Stimulated activated naive CD4-positive, alpha-beta T cell treated with Interleukin-2 at 50 U/mL for 16 hours (primary cell): ENCODE data around the gene TRABD2B.

ENCODE experiments used
- DNase-seq: peaks from one replicate; lab custom pipeline; 2025; lab: John Stamatoyannopoulos, UW

The TRABD2B gene

DNA sequence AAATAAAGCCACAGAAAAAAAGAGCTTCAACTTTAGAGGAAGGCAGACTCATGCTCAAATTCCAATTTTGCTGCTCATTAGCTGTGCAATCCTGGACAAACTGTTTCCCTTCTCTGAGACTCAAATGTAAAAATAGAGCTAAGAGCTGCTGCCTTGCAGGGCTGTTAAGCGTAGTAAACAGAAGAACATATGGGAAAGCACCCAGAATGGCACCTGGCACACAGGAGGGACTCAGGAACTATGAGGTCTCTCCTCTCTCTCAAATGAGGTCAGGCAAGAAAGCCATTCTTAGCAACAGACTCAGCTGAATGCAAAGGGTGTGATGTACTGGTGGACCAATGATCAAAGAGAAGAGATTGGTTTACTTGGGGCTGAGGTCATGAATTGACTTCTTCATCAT is 61.3 kb downstream of the TRABD2B start:
- DNase-seq = no peak

DNA sequence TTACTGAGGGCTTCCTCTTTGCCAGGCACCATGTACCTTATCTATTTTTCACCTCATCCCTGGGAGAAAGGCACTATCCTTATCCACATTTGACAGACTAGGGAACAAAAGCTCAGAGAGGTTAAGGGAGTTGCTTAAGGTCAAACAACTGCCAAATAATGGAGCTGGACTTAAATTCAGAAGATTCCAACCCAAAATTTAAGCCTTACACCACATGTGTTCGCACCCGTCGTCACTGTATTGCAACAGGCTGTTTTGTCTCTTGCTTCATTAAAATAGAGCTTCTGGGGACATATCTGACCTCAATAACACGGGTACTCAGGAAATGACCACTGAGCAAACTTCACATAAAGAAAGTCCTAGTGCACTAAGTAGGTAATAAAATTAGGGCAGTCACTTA is 62.0 kb downstream of the TRABD2B start:
- DNase-seq = no peak

DNA sequence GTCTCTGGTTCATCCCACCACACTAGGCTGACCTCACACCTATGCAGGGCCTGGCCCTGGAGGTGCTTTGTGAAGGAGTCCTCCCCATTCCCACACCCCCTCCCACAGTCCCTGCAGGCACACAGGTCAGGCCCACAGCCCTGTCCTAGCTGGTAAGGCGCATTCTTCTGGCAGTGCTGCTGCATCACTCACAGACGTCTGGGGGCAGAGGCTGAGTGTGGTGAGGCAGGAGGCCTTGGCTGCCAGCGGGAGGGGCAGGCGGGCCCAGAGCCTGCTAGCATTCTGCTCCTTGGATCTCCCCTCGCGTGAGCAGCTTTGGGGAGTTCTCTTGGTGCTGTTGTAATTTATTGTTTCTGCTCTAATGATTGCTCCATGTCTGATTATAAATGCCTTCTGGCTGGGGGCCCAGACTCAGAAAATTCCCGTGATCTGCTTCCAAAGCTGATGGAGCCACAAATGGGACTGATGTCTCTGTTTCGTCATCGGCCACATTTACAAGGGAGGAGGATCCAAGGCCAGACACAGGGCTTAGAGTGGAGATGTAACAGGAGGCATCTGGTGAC is 62.9 kb downstream of the TRABD2B start:
- DNase-seq = no peak

DNA sequence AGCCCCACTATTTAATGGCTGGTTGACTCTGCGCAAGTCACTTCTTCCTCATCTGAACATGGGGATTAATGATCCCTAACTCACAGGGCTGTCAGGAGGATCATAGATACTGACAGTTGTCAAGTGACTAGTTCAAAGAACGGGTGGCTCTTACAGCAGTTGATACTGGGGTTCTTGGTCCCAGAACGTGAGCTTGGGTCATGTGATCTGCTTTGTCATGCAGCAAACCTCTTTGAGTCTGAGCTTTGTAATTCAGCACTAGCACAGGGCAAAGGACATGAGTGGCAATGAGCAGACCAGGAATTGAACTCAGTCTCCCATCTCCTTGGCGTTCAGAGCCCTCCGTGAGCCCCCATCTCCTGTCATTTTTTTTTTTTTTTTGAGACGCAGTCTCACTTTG is 64.4 kb downstream of the TRABD2B start:
- DNase-seq = no peak

DNA sequence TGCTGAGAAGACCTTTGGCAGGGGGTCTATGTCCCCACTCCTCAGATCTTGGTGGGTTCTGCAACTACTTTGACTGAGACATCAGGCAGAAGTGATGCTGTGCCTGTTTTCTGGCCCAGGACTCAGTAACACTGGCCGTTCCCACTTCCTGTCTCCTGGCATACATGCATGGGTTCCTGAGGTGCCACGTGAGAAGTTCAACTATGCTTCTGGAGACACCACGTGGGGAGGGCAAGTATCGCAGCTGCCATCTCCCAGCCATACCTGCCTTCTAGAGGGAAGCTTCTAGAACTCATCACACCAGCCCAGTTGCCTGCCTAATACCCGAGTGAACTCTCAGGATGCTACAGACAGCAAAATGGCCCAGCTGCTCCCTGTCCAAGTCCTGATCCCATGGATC is 65.8 kb downstream of the TRABD2B start:
- DNase-seq = no peak

DNA sequence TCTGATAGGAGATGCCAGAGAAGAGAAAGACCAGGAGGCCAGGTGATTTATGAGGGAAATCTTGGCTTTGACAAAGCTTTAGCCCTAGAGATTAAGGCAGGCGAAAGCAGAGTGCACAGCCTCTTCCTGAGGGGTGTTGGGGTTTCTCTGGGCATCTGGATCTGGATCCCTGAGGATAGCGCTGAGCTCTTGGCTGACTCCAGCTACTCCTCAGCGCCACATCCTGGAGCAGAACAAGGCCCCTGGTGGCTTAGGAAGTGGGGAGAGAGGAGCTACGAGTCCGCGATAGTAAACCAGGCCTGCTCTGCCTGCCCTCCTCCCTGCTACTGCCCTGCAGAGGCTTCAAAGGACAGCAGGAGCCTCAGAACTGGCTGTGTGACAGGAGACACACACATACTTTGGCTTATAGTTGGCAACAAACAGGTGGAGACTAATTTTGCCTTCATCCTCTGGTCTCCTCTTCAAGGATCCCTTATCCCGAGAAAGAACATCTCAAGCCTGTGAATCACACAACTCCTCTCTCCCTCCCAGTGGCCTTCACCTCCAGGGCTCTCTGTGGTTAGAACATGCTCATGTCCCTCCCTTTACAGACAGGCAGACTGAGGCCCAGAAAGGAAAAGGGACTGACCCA is 66.9 kb downstream of the TRABD2B start:
- no peak for DNase-seq

DNA sequence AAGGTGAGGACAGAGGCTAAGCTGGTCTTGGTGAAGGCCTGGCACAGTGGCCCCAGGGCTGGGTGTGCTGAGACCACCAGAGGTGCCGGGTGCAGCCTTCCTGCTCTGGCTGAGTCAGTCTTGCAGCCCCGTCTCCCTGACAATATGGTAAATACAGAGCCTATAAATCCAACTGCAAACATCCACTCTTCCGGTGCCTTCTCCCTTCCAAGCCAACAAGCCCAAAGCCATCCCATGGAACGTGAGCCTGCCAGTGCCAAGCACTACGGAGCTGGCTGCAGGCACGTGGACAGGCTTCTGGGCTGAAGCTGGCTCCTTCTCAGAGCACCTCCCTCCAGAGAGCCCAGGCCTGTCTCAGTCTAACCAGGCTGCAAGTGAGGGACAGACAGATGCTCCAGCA is 70.0 kb downstream of the TRABD2B start:
- no peak for DNase-seq

DNA sequence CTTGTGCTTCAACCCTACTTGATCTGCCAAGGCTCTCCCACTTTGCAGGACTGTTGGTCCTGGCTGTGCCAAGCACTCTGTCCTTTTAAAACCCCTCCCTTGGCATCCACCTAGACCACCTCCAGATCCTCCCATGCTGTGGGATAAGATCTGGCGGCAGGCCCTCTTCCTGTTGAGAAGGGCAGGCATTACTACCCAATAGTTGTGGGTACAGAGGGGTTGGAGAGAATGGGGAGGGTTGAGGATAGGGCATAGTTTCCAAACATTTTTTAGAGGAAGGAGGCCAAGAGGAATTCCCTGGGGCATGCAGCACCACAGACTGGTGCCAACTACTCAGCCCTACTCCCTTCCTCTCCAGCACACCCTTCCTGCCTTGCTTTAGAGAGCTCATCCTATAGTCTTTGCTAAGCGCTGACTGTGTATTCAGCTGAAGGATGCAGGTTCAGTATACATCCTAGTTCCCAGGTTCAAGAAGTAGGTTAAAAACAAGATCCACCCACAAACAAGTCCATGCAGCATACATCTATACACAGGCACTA is 70.7 kb downstream of the TRABD2B start:
- DNase-seq = no peak

DNA sequence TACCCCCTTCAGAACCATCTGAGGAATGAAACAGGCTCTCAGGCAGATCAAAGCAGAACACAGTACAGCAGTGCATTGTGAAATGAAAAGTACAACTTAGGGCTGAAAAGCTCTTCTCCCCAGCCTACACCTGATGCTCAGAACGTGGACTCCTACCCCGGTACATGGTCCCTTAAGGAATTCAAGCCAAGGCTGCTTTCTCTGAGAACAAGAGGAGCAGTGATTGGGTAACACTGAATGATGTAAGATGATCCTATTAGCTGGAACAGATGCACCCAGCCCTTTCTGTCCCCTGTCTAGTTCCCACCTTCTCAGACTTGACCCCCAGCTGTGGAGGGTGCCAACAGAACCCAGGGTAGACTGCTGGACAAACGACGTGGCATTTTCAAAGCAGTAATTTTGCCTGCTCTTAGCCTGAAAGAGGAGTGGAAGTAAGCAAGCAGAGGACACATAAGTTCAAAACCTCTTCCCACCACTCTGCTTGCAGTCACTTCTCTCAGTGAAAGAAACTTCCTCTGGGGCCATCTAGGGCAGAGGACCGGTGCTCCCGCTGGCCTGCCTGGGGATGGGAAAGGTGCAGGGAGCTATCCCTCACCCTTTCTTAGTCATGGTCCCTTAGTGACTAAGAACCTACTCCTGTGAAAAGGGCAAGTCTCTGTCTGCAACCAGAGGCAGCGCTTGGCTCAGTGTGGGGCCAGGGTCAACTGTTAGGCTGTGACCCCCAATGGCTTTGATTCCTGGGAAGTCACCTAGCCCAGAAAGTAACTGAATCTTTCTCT is 72.7 kb downstream of the TRABD2B start:
- DNase-seq = no peak

DNA sequence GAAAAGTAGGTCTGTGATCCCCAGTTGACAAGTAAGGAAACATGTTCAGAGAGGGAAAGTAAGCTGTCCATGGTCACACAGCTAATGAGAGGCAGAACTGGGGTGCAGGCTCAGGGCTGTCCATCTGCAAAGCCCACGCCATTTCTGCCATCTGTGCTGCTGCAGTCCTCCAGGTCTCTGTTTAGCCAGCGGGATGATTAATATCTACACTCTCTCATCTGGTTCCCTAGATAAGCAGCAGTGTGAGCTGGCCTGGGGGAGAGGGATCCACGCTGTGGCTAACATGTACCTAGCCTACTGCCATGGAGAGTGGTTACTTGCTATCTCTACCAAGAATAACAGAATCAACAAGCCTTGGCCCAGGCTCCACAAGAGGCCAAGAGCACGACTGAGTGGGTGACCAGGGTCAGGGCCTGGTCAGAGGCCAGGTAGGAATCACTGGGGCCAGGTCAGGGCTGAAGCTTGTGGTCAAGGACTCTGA is 75.2 kb downstream of the TRABD2B start:
- no peak for DNase-seq

DNA sequence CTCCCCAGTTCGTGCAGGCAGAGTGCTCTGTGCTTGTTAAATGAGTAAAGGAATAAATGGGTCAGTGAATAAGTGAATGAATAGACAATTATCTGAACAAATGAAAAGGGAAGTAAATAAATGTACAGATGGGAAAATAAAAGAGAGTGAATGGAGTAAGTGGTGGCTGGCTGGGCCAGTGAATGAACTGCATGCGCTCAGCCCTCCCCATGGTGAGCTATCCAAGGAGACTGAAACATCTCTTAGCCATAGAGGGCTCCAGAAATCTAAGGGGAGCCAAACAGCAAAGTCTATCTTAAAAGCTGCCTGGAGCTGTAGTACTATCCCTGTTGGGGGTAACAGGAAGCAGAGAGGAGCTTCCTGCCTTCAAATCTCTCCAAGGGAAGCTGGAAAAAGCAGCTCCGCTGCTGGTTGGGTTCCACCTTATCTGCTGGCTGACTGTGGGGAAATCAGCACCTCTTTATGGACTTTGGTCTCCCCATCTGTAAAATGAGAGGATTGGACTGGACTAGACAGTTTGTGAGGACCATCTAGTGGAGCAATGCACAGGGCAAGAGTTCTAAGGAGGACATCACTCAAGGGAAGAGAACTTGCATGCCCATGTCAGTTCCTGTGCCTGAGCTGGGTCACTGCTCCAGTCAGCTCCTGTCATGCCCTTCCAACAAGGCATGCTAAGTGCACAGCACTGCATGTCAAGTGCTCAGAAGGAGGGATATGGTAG is 77.9 kb downstream of the TRABD2B start:
- no peak for DNase-seq

DNA sequence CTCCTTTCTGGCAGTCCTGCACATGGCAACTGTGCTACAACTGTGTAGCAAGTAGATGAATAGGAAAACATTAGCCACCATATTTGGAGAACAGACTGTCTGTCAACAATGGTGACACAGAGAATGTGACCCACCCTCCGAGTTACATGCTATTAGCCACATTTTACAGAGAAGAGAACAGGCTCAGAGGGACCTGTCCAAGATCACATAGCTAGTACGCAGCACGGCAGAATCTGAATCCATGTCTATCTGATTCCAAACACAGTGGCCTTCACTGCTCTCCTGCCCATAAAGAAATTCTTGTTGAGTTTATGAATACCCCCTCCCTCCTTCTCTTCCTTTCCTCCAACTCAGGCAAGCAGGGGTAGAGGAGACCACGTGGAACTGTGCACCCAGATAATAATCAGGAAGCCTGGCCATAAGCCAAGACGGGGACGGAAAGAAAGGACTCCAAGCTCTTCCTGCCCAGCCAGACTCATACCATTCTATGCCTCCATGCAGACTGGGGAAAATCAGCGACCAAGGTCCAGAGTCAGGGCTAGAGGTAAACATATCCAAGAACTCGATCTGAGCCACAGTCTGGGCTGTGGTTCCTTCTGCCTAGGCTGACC is 78.8 kb downstream of the TRABD2B start:
- DNase-seq = no peak

DNA sequence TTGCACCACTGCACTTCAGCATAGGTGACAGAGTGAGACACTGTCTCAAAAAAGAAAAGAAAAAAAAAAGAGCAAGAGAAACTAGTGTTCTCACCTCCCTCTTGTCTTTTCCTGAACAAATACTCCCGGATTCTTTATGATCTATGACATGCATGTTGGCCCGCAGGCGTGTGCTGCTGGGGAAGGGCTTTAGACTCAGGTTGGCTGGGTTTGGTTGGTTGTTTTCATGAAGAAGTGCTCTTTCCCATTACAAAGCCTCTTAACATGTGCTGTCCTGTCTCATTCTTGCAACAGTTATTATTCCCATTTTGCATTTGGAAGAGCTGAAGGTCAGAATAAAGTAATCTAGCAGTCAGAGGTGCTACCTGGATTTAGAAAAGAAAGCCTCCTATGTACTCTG is 79.5 kb downstream of the TRABD2B start:
- no peak for DNase-seq

DNA sequence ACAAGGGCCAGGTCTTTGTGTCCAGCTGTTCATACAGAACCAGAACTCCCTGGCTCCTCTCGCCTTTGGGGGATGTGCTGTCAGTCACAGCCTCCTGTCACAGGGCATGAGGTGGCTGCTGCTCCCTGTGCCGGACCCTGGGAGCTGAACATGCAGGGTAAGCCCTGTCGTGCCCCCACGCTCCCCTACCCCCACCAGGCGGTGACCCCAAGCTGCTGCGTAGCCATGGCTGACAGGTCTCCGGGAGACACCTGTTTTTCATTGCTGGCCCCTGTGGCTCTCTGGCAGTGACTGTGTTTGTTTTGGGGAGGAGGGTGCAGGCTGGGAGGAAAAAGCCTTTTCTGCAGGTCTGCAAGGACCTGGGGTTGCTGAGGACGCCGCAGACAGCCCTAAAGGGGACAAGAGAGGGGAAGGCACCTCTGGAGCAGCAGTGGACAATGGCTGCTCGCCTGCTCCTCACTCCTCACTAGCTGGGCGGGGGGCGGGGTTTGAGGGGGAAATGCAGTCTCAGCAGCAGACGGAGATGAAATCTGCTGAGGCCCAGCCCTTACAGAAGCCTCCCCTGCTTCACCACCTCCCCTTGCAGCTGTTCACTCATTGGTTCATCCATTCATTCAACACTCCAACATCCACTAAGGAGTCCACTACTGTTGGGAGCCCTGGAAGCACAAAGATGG is 81.4 kb downstream of the TRABD2B start:
- DNase-seq = no peak

DNA sequence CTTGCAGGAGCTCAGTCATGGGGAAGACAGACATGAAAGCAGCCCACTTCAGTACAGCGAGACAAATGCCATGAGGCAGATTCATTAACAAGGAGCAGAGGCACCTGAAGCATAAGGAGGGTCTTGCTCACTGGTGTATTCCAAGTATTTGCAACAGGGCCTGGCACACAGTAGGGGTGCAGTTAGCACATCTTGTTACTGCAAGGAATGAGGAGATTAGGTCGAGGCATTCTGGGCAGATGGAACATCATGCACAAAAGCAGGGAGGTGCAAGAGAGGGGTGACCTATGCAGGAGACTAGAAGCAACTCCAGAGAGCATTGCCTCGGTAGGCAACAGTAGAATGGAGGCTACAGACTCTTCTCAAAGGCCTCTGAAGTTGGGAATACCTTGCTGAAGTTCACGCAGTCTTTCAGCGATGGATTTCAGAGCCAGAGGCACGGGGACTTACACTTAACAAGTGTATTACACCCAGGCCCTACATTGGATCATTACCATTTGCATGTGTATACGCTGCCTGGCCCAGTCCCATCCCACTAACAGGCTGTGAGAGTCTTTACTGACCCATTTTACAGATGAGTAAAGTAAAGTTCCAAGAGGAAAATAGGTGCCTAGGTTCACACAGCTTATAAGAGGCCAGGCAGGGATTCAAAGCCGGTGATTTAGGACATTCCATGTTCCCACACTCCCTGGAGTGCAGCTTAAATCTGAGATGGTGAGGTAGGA is 82.1 kb downstream of the TRABD2B start:
- no peak for DNase-seq

DNA sequence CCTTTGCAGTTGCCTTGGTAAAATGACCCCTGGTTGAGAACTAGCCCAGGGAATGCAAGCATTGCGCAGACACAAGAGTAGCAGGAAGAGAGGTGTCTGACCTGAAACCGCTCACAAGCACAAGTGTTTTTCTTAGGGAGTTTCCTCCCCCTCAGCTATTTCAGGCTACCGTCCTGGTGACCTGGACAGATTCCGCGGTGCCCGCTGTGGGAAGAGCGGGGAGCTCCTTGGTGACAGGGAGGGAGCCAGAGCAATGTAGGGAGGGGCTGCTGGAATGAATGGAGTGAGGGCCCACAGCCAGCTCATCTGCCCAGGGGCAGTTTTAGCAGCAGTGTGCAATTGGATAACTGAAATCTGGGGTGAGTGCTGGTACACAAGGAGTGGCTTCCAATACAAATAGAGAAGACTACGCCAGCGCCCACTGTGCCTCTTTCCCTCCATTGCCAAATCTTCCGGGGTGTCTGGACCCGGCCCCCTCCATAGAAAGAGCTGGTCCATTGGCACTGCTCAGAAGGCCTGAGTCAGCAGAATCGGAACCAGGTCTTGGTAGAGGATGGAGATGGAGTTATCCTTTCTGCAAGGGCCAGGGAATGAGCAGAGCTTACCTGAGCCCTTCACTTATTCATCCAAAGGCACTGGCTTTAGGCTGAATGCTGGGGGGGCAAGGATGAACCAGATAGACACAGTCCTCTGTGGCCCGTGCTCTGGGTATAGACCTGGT is 82.8 kb downstream of the TRABD2B start:
- no peak for DNase-seq

DNA sequence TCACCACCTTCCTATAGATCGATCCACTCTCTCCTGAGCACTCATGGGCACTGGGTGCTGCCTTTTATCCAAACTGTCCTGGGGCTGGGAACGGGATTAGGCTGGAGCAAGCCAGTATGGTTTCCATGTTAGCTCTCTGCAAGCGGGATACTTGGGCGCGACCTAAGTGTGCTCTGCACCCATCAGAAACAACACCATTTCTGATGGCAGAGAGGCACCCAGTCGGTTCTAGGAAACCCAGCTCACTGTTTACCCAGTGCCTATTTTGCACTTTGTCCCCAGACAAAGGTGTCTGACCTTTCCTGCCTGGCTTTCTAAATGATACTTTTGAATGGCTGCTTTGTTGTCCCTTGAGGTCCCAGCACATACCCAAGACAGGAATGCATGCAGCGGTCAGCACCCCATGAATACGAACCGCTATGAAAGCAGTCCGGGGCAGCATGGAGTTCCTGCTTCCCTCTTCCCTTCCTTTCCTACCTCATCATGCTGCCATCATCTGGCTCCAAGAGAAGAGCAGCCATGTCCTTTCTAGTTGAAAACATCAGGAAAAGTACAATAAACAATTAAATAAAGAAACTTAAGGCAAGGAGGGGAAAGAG is 83.9 kb downstream of the TRABD2B start:
- no peak for DNase-seq

DNA sequence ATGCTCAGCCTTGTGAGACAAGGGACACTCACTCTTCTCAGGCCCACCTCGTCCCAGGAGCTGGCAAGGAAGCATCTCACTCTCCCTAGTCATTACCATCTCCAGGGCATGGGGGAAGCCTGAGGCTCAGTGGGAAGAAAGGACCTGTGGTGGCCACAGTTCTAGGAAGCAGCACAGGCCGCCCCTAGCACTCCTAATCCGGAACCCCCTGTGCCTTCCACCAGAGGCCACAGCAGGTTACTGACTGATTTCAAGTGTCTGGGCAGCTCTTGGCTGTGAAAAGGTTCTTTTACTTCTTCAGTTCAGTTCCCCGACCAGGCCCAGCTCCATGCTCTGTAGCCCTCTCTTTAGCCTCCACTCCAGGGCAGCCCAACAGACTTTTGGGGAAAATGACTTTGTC is 84.4 kb downstream of the TRABD2B start:
- DNase-seq = no peak

DNA sequence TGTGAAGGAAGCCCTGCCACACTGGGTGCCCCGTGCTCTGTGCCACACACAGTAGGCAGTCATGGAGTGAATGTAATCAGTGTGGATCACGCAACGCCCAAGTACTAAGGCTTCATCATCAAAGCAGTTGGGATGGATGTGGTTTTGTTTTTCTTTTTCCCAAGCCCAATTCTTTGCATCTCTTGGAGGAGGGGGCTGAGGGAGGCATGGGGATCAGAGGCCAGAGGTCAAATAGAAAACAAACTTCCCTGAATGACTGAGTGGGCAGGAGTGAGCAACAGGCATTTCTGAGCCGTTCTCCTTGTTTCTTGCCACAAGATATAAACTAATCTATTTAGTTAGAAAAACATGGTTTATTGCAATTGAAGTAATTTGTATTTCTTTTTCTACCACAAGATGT is 85.3 kb downstream of the TRABD2B start:
- DNase-seq = no peak

DNA sequence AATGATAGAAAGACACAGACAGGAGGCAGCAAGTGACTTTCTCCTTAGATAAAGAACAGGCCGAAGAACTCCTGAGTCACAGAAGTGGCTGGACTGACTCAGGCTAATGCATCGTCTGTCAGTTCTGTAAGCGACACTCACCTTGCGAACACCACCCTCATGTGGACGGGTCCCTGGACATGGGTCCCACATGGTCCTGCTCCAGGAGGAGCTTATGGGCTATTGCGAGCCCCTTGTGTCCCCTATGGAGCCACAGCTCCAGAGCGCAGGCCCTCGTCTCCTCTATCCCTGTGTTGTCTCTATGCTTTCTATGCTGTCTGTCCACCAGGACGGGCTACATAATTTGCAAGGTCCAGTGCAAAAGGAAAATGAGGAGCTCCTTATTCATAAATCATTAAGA is 85.8 kb downstream of the TRABD2B start:
- no peak for DNase-seq
